GM23338 (cell line): ENCODE data around the gene RUBCN. TPM values are rescaled to one million over a fixed set of nuclear protein-coding genes. Genes with fewer than 3 reads are reported as not detected.

Experiments
- ATAC-seq: fragments of 200-7000 bp; cut with Tn5 transposase; 3 replicates; pipeline ENCODE4 v1.9.1; 2020
- DNase-seq: peaks from one replicate; pipeline ENCODE4 v3.0.0-alpha.2; 2015; ENCODE audit warnings: low spot score
- H2AFZ ChIP-seq: fragments of 200-600 bp; sonication (generic); 2 replicates; pipeline ENCODE4 v1.8.0; 2016; ENCODE audit warnings: antibody characterized with exemption, mild to moderate bottlenecking, moderate library complexity
- H3F3A ChIP-seq: fragments of 200-600 bp; sonication (generic); replicated peaks from 2 replicates; pipeline ENCODE4 v1.8.0; 2017; ENCODE audit warnings: antibody characterized with exemption, mixed run types, low read depth
- H3K27ac ChIP-seq: fragments of 200-600 bp; sonication (generic); 2 replicates; pipeline ENCODE4 v1.6.1; 2016; ENCODE audit warnings: low read depth
- H3K27me3 ChIP-seq: fragments of 200-600 bp; sonication (generic); 2 replicates; pipeline ENCODE4 v1.8.0; 2016; ENCODE audit warnings: mild to moderate bottlenecking, mixed run types, moderate library complexity; ENCODE audit not compliant: insufficient read depth
- H3K36me3 ChIP-seq: fragments of 200-600 bp; sonication (generic); 2 replicates; pipeline ENCODE4 v1.8.0; 2016; ENCODE audit warnings: mild to moderate bottlenecking; ENCODE audit not compliant: insufficient read depth
- H3K4me1 ChIP-seq: fragments of 200-600 bp; sonication (generic); 2 replicates; pipeline ENCODE4 v1.8.0; 2016; ENCODE audit warnings: mild to moderate bottlenecking, moderate library complexity; ENCODE audit not compliant: insufficient read depth
- H3K4me2 ChIP-seq: fragments of 200-600 bp; sonication (generic); 2 replicates; pipeline ENCODE4 v1.7.1; 2017; ENCODE audit warnings: mixed run types
- H3K4me3 ChIP-seq: fragments of 200-600 bp; sonication (generic); 2 replicates; pipeline ENCODE4 v1.6.1; 2016; ENCODE audit warnings: mixed run types
- H3K79me2 ChIP-seq: fragments of 200-600 bp; sonication (generic); replicated peaks from 2 replicates; pipeline ENCODE4 v1.8.0; 2017; ENCODE audit warnings: mild to moderate bottlenecking; ENCODE audit not compliant: insufficient read depth
- H3K9me2 ChIP-seq: fragments of 200-600 bp; sonication (generic); 2 replicates; pipeline ENCODE4 v1.8.0; 2017; ENCODE audit not compliant: insufficient read depth
- H4K20me1 ChIP-seq: fragments of 200-600 bp; sonication (generic); replicated peaks from 2 replicates; pipeline ENCODE4 v1.8.0; 2017; ENCODE audit warnings: mild to moderate bottlenecking; ENCODE audit not compliant: insufficient read depth
- H3K27ac Mint-ChIP-seq: 2 replicates; pipeline ENCODE4 v1.8.0; 2020; ENCODE audit warnings: inconsistent platforms, mild to moderate bottlenecking, moderate library complexity, mixed read lengths
- H3K27me3 Mint-ChIP-seq: 3 replicates; pipeline ENCODE4 v1.8.0; 2022; ENCODE audit warnings: low read depth, mild to moderate bottlenecking, moderate library complexity, mixed read lengths, inconsistent platforms; ENCODE audit not compliant: insufficient read depth, poor library complexity
- H3K36me3 Mint-ChIP-seq: 3 replicates; pipeline ENCODE4 v1.8.0; 2021; ENCODE audit warnings: low read depth, mild to moderate bottlenecking, inconsistent platforms, moderate library complexity, mixed read lengths
- H3K4me1 Mint-ChIP-seq: 3 replicates; pipeline ENCODE4 v1.8.0; 2020; ENCODE audit warnings: mild to moderate bottlenecking, inconsistent platforms, mixed read lengths
- H3K4me3 Mint-ChIP-seq: 3 replicates; pipeline ENCODE4 v1.8.0; 2021; ENCODE audit warnings: moderate library complexity, mild to moderate bottlenecking, inconsistent platforms, mixed read lengths
- H3K9me3 Mint-ChIP-seq: 3 replicates; pipeline ENCODE4 v1.8.0; 2020; ENCODE audit warnings: moderate library complexity, mild to moderate bottlenecking, inconsistent platforms, mixed read lengths
- CTCF ChIP-seq, 2 experiments: fragments of 200-600 bp in 1 of 2; sonication (generic) in 1 of 2; conservative IDR thresholded peaks; 2 replicates each; pipeline versions ENCODE4 v1.5.1 to v1.6.1; 2016 to 2017; ENCODE audit warnings: antibody characterized with exemption in 2 of 2, low read depth in 2 of 2, mild to moderate bottlenecking in 2 of 2, moderate library complexity in 1 of 2
- ETS1 ChIP-seq: IDR thresholded peaks from 2 replicates; pipeline ENCODE4 v1.6.1; 2016; ENCODE audit warnings: antibody characterized with exemption
- EZH2 ChIP-seq: fragments of 200-600 bp; sonication (generic); IDR thresholded peaks from one replicate; pipeline ENCODE4 v1.8.0; 2017; ENCODE audit warnings: antibody characterized with exemption, mild to moderate bottlenecking, low read depth; ENCODE audit not compliant: unreplicated experiment
- EZH2phosphoT487 ChIP-seq: fragments of 200-600 bp; sonication (generic); IDR thresholded peaks from one replicate; pipeline ENCODE4 v1.8.1; 2018; ENCODE audit warnings: antibody characterized with exemption; ENCODE audit not compliant: unreplicated experiment
- JUNB ChIP-seq: IDR thresholded peaks from one replicate; pipeline ENCODE4 v1.6.1; 2016; ENCODE audit warnings: antibody characterized with exemption; ENCODE audit not compliant: unreplicated experiment
- NANOG ChIP-seq: IDR thresholded peaks from 2 replicates; pipeline ENCODE4 v1.6.1; 2016; ENCODE audit warnings: antibody characterized with exemption, borderline replicate concordance
- POLR2AphosphoS5 ChIP-seq: IDR thresholded peaks from 2 replicates; pipeline ENCODE4 v1.6.1; 2016; ENCODE audit warnings: antibody characterized with exemption, low read depth
- REST ChIP-seq: IDR thresholded peaks from one replicate; pipeline ENCODE4 v1.6.1; 2018; ENCODE audit warnings: antibody characterized with exemption; ENCODE audit not compliant: unreplicated experiment
- STAT1 ChIP-seq: IDR thresholded peaks from one replicate; pipeline ENCODE4 v1.6.1; 2016; ENCODE audit warnings: antibody characterized with exemption; ENCODE audit not compliant: unreplicated experiment
- ZNF331 ChIP-seq: fragments of 250-450 bp; sonication (Bioruptor Pico); IDR thresholded peaks from 2 replicates; pipeline ENCODE4 v1.5.0; 2020; ENCODE audit warnings: low read depth, mild to moderate bottlenecking, moderate library complexity
- ZNF462 ChIP-seq: fragments of 250-450 bp; sonication (Bioruptor Pico); IDR thresholded peaks from 2 replicates; pipeline ENCODE4 v1.5.0; 2020; ENCODE audit warnings: mild to moderate bottlenecking, moderate library complexity
- polyA plus RNA-seq: library from polyadenylated mRNA; unstranded; fragments of >200 nt; fragmentation: Nextera tagmentation; extraction: Ambion mirVana; gene quantifications from 2 replicates; pipeline ENCODE4 v1.2.1, GENCODE V29; 2016
- total RNA-seq: library from RNA; depleted of rRNA; stranded (reverse); fragments of >200 nt; shearing (Covaris generic); gene quantifications from 2 replicates; pipeline ENCODE4 v1.2.3, GENCODE V29; 2014

Gene RUBCN
- total and polyA plus RNA-seq, 2 experiments from 2014 or later: 13.1 to 33.2 TPM

GRCh38 chr3:197685546-197685945 is 51.2 kb downstream of the RUBCN start (continued):
- no peak for TF ChIP-seq CTCF (conservative IDR thresholded peaks at IDR 0.05; ENCODE audit: low read depth in 2 of 2)

- H3K27me3 Mint-ChIP-seq: peaks cover 8% of the 10 kb centered on the region
- no peak for DNase-seq
- Histone ChIP-seq H4K20me1 (no peaks in the 10 kb centered on the region), H2AFZ (no peak overlapping the region), H3K4me2 (no peak overlapping the region), H3F3A (0 out of 2 replicates have a peak, but pooled peaks cover 3% of the 10 kb centered on the region), H3K9me2 (no peaks in the 10 kb centered on the region), H3K27ac (no peak overlapping the region), H3K79me2 (no peaks in the 10 kb centered on the region), H3K4me3 (no peak overlapping the region), H3K27me3 (no peaks in the 10 kb centered on the region), H3K36me3 (0 out of 2 replicates have a peak, but pooled peaks cover 3% of the 10 kb centered on the region), H3K4me1 (no peaks in the 10 kb centered on the region)
- ATAC-seq: no peak
- no peak overlapping the region; the same call in 2 of the 3 replicates for H3K4me3 Mint-ChIP-seq
- H3K36me3 Mint-ChIP-seq: peaks cover 35% of the 10 kb centered on the region
- H3K4me1 Mint-ChIP-seq: no peaks in the 10 kb centered on the region; the same call in 2 of the 3 replicates
- H3K9me3 Mint-ChIP-seq: peaks cover 14% of the 10 kb centered on the region
- no peak overlapping the region; the same call in 1 of the 2 replicates for H3K27ac Mint-ChIP-seq
- TF ChIP-seq REST (no peak), EZH2phosphoT487 (no peak), ETS1 (no peak), EZH2 (no peak), POLR2AphosphoS5 (no peak), ZNF331 (CRISPR knock-in tag) (no peak), ZNF462 (no peak), STAT1 (no peak), NANOG (no peak), JUNB (no peak)
Measured at GRCh38 chr3:197683191-197683590, 53.5 kb downstream of the RUBCN start.
